ENCODE results near the gene PRSS50.

The PRSS50 gene

DNA sequence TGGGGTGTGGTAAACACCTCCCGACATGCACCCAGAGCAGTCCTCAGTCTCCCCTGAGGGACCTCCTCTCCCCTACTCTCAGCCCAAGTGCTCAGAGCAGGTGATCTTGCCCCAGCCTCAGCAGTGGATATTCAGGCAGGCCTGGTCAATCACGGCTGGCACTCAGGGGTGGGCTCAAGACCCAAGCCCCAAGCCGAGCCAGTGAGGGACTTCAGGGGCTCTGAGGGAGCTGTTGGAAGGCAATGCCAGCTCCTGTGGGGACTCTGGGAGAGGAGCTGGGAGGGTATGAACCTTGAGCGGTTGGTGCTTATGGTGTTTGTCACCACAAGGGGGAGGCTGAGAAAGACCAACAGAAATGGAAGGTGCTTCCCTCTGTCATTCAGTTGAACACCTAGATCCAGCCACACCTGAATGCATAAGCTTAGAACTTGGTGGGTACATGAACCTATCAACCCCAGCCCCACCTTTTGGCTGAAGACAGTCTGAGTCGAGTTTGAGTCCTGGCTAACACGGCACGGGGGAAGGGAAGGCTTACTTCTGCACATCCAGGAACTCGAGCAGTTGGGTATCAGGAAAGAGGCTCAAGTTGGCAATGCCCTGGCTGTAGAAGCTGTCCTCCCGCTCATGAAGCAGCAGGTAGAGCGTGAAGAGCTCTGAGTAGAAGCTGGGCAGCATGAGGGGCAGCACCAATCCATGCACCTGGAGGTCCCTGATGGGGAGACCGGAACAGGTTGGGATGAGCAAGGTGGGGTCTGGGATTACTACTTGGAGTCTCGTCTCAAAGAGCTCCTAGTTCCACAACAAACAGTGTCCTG is 43.4 kb downstream of the PRSS50 start:
- TF ChIP-seq BACH2 (CRISPR knock-in tag; IDR thresholded peaks at IDR 0.05; ENCODE audit: borderline replicate concordance) (no peak), OSR1 (CRISPR knock-in tag; IDR thresholded peaks at IDR 0.05) (no peak), CSDC2 (CRISPR knock-in tag; IDR thresholded peaks at IDR 0.05) (no peak), PPARA (CRISPR knock-in tag; IDR thresholded peaks at IDR 0.05; ENCODE audit: borderline replicate concordance) (no peak), ZNF565 (CRISPR knock-in tag; conservative IDR thresholded peaks at IDR 0.05; ENCODE audit: low read depth) (no peak), ZC3H10 (CRISPR knock-in tag; IDR thresholded peaks at IDR 0.05) (no peak), ESRRG (CRISPR knock-in tag; IDR thresholded peaks at IDR 0.05) (no peak)
- TF ChIP-seq, protein P1, sequence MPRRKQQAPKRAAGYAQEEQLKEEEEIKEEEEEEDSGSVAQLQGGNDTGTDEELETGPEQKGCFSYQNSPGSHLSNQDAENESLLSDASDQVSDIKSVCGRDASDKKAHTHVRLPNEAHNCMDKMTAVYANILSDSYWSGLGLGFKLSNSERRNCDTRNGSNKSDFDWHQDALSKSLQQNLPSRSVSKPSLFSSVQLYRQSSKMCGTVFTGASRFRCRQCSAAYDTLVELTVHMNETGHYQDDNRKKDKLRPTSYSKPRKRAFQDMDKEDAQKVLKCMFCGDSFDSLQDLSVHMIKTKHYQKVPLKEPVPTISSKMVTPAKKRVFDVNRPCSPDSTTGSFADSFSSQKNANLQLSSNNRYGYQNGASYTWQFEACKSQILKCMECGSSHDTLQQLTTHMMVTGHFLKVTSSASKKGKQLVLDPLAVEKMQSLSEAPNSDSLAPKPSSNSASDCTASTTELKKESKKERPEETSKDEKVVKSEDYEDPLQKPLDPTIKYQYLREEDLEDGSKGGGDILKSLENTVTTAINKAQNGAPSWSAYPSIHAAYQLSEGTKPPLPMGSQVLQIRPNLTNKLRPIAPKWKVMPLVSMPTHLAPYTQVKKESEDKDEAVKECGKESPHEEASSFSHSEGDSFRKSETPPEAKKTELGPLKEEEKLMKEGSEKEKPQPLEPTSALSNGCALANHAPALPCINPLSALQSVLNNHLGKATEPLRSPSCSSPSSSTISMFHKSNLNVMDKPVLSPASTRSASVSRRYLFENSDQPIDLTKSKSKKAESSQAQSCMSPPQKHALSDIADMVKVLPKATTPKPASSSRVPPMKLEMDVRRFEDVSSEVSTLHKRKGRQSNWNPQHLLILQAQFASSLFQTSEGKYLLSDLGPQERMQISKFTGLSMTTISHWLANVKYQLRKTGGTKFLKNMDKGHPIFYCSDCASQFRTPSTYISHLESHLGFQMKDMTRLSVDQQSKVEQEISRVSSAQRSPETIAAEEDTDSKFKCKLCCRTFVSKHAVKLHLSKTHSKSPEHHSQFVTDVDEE (CRISPR knock-in tag; IDR thresholded peaks at IDR 0.05): no peak
- ATAC-seq: no peak

DNA sequence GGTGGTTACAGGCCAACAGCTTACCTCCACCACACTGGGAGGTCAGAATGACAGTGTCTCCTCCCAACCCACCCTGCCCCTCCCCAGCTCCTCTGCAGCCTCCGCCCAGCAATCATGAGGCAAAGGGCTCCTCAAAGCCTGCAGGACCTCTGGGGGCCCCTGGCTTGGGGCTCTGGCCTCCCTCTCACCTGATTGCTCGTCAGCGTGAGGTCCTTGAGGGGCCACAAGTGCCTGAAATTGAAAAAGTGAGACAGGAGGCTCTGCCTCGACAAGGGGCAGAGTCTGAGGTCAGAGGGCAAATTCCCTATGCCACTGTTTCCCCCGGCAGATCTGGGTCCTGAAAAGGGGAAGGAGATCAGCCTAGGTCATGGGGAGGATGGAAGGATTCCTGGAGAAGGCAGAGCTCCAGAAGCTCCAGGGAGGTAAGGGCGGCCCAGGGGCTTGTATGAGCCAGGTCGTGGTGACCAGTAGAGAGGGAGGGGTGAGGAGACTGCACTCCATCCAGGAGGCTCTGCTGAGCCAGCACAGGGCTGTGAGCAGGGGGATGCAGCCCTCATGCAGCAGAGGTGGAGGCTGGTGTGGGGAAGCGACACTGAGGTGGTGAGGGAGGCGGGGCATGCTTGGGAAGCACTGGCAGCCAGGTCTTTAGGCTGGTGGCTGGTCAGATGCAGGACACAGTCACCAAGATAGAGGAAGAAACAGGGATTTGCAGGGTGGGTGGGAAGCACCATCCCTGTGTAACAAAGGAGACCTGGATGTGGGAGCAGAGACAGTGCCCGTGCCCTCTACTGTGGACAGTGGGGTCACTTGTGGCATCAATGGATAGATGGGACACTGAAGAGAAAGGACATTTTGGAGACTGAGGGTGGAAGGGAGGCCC is 44.3 kb downstream of the PRSS50 start:
- TF ChIP-seq ZNF565 (CRISPR knock-in tag; conservative IDR thresholded peaks at IDR 0.05; ENCODE audit: low read depth) (no peak), BACH2 (CRISPR knock-in tag; IDR thresholded peaks at IDR 0.05; ENCODE audit: borderline replicate concordance) (no peak), ZC3H10 (CRISPR knock-in tag; IDR thresholded peaks at IDR 0.05) (no peak), TOX (CRISPR knock-in tag; IDR thresholded peaks at IDR 0.05; ENCODE audit: borderline replicate concordance) (no peak)

DNA sequence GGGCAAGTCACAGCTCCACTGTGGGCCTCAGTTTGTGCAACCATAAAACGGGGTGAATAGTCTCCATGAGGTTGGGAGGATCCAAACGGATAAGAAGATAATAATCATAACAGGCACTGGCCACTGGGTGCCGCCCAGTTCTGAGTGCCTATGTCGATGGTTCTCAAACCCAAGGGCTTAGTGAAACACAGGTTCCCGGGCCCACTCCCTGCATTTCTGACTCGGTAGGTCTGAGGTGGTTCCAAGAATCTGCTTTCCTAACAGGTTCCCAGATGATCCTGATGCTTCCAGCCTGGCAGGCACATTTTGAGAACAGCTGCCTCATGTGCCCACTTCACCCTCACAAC is 45.3 kb downstream of the PRSS50 start:
- no peak for TF ChIP-seq GLIS3 (CRISPR knock-in tag; IDR thresholded peaks at IDR 0.05)
- TF ChIP-seq ESRRG (CRISPR knock-in tag; IDR thresholded peaks at IDR 0.05): no peak
- TF ChIP-seq ZNF70 (CRISPR knock-in tag; IDR thresholded peaks at IDR 0.05): no peak
- no peak for TF ChIP-seq CSDC2 (CRISPR knock-in tag; IDR thresholded peaks at IDR 0.05)
- TF ChIP-seq ZC3H10 (CRISPR knock-in tag; IDR thresholded peaks at IDR 0.05): no peak
- no peak for TF ChIP-seq BACH2 (CRISPR knock-in tag; IDR thresholded peaks at IDR 0.05; ENCODE audit: borderline replicate concordance)
- TF ChIP-seq, protein P2, sequence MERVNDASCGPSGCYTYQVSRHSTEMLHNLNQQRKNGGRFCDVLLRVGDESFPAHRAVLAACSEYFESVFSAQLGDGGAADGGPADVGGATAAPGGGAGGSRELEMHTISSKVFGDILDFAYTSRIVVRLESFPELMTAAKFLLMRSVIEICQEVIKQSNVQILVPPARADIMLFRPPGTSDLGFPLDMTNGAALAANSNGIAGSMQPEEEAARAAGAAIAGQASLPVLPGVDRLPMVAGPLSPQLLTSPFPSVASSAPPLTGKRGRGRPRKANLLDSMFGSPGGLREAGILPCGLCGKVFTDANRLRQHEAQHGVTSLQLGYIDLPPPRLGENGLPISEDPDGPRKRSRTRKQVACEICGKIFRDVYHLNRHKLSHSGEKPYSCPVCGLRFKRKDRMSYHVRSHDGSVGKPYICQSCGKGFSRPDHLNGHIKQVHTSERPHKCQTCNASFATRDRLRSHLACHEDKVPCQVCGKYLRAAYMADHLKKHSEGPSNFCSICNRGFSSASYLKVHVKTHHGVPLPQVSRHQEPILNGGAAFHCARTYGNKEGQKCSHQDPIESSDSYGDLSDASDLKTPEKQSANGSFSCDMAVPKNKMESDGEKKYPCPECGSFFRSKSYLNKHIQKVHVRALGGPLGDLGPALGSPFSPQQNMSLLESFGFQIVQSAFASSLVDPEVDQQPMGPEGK (CRISPR knock-in tag; IDR thresholded peaks at IDR 0.05; ENCODE audit: borderline replicate concordance): no peak
- no peak for TF ChIP-seq ZFP3 (CRISPR knock-in tag; IDR thresholded peaks at IDR 0.05)
- TF ChIP-seq SNAI2 (CRISPR knock-in tag; IDR thresholded peaks at IDR 0.05): no peak
- no peak for TF ChIP-seq TOX (CRISPR knock-in tag; IDR thresholded peaks at IDR 0.05; ENCODE audit: borderline replicate concordance)
- TF ChIP-seq RARB (CRISPR knock-in tag; IDR thresholded peaks at IDR 0.05): no peak
- no peak for TF ChIP-seq ARNTL (CRISPR knock-in tag; IDR thresholded peaks at IDR 0.05; ENCODE audit: borderline replicate concordance, low read depth)
- TF ChIP-seq, protein P3, sequence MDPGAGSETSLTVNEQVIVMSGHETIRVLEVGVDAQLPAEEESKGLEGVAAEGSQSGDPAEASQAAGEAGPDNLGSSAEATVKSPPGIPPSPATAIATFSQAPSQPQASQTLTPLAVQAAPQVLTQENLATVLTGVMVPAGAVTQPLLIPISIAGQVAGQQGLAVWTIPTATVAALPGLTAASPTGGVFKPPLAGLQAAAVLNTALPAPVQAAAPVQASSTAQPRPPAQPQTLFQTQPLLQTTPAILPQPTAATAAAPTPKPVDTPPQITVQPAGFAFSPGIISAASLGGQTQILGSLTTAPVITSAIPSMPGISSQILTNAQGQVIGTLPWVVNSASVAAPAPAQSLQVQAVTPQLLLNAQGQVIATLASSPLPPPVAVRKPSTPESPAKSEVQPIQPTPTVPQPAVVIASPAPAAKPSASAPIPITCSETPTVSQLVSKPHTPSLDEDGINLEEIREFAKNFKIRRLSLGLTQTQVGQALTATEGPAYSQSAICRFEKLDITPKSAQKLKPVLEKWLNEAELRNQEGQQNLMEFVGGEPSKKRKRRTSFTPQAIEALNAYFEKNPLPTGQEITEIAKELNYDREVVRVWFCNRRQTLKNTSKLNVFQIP (CRISPR knock-in tag; IDR thresholded peaks at IDR 0.05; ENCODE audit: borderline replicate concordance, low read depth): no peak
- TF ChIP-seq ZNF8 (CRISPR knock-in tag; IDR thresholded peaks at IDR 0.05): no peak
- no peak for TF ChIP-seq ZFP30 (CRISPR knock-in tag; IDR thresholded peaks at IDR 0.05)
- TF ChIP-seq, protein P4, sequence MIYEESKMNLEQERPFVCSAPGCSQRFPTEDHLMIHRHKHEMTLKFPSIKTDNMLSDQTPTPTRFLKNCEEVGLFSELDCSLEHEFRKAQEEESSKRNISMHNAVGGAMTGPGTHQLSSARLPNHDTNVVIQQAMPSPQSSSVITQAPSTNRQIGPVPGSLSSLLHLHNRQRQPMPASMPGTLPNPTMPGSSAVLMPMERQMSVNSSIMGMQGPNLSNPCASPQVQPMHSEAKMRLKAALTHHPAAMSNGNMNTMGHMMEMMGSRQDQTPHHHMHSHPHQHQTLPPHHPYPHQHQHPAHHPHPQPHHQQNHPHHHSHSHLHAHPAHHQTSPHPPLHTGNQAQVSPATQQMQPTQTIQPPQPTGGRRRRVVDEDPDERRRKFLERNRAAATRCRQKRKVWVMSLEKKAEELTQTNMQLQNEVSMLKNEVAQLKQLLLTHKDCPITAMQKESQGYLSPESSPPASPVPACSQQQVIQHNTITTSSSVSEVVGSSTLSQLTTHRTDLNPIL (CRISPR knock-in tag; IDR thresholded peaks at IDR 0.05; ENCODE audit: low read depth): no peak
- TF ChIP-seq, protein P1 (CRISPR knock-in tag; IDR thresholded peaks at IDR 0.05): no peak
- no peak for TF ChIP-seq PPARA (CRISPR knock-in tag; IDR thresholded peaks at IDR 0.05; ENCODE audit: borderline replicate concordance)
- no peak for TF ChIP-seq TCF4 (CRISPR knock-in tag; IDR thresholded peaks at IDR 0.05; ENCODE audit: borderline replicate concordance)
- no peak for TF ChIP-seq ZNF565 (CRISPR knock-in tag; conservative IDR thresholded peaks at IDR 0.05; ENCODE audit: low read depth)

More for the DNA sequence above, 44.3 kb downstream of the PRSS50 start:
- ATAC-seq: no peak

More for the DNA sequence above, 45.3 kb downstream of the PRSS50 start:
- ATAC-seq: no peak
